T-helper 2 cell (primary cell): ENCODE measurements around the gene FDX2.
"Not testable (repeated sequence)": the region's sequence is repeated elsewhere in the genome, so short reads cannot be mapped to it uniquely, and the experiment has no call there.

Experiments used
- DNase-seq, 5 experiments: peaks; one replicate each; pipeline versions ENCODE4 v3.0.0 to v3.0.0-alpha.2; 2012 to 2022
- total RNA-seq, 2 donors: gene quantifications; one replicate each; lab custom pipeline; 2026; lab: John Stamatoyannopoulos, UW

Gene FDX2
- 0 to 0.07 reads per million in 2 donors for total RNA-seq

- DNase-seq = peak; percentile 78 to 90 (median 89)
Measured at GRCh38 chr19:10315335-10316214, at the start of gene FDX2. Gene FDX2 (minus strand): TSS chr19:10316015. CDS start chr19:10315996, 19 bp downstream.

GRCh38 chr19:10365518-10365917 lies 49.7 kb upstream of the FDX2 start:
- DNase-seq = no peak

GRCh38 chr19:10364644-10365043 lies 48.8 kb upstream of the FDX2 start:
- no peak for DNase-seq

GRCh38 chr19:10363789-10364281 lies 48.0 kb upstream of the FDX2 start:
- no peak for DNase-seq

GRCh38 chr19:10362259-10362658 lies 46.4 kb upstream of the FDX2 start:
- DNase-seq = no peak

- DNase-seq = no peak
Measured at GRCh38 chr19:10361569-10362011, 45.8 kb upstream of the FDX2 start.

- no peak for DNase-seq
Measured at GRCh38 chr19:10356431-10356830, 40.6 kb upstream of the FDX2 start.

GRCh38 chr19:10353793-10354391 lies 38.1 kb upstream of the FDX2 start:
- DNase-seq = peak in 2 of 5 experiments; percentile 37 to 55

- no peak for DNase-seq
Measured at GRCh38 chr19:10352764-10353671, 37.2 kb upstream of the FDX2 start.

GRCh38 chr19:10346509-10346908 lies 30.7 kb upstream of the FDX2 start:
- DNase-seq = no peak

- DNase-seq = no peak
Measured at GRCh38 chr19:10344780-10345179, 29.0 kb upstream of the FDX2 start.

GRCh38 chr19:10343495-10343894 lies 27.7 kb upstream of the FDX2 start:
- no peak for DNase-seq

- DNase-seq = no peak
Measured at GRCh38 chr19:10339977-10340376, 24.2 kb upstream of the FDX2 start.

- DNase-seq = peak; percentile 35 to 82 (median 39)
Measured at GRCh38 chr19:10339380-10339960, 23.7 kb upstream of the FDX2 start, which contains the start of gene ICAM3. Gene ICAM3 (minus strand): TSS chr19:10339624. CDS start chr19:10339614, 10 bp downstream.

- no peak for DNase-seq
Measured at GRCh38 chr19:10338940-10339339, 23.1 kb upstream of the FDX2 start.

GRCh38 chr19:10336725-10337124 lies 20.9 kb upstream of the FDX2 start:
- not testable (repeated sequence) for DNase-seq

GRCh38 chr19:10335352-10335985 lies 19.7 kb upstream of the FDX2 start:
- DNase-seq = no peak

- peak in 1 of 5 experiments; percentile 35 for DNase-seq
Measured at GRCh38 chr19:10334588-10335351, 19.0 kb upstream of the FDX2 start.

- DNase-seq = no peak
Measured at GRCh38 chr19:10333758-10334587, 18.2 kb upstream of the FDX2 start.
